Activated CD4-positive, alpha-beta memory T cell treated with anti-CD3 and anti-CD28 coated beads for 36 hours (primary cell): ENCODE measurements around the gene FRY. TPM values are rescaled to one million over a fixed set of nuclear protein-coding genes. Genes with fewer than 3 reads are reported as not detected.

Experiments
- CTCF ChIA-PET: fragments of 350-600 bp; sonication (Branson Sonifier 250); formaldehyde crosslinking; loops from one replicate; lab custom pipeline; 2021; ENCODE audit warnings: antibody characterized with exemption, inconsistent platforms; lab: Charles Lee
- POLR2A ChIA-PET: fragments of 350-600 bp; sonication (Branson Sonifier 250); formaldehyde crosslinking; loops from one replicate; lab custom pipeline; 2021; ENCODE audit warnings: antibody characterized with exemption; lab: Charles Lee
- DNase-seq: peaks from one replicate; pipeline ENCODE4 v3.0.0-alpha.2; 2020
- H3K27ac Mint-ChIP-seq: one replicate; pipeline ENCODE4 v1.8.0; 2021; ENCODE audit warnings: mixed read lengths
- H3K27me3 Mint-ChIP-seq: one replicate; pipeline ENCODE4 v1.8.0; 2021; ENCODE audit warnings: mixed read lengths
- H3K36me3 Mint-ChIP-seq: one replicate; pipeline ENCODE4 v1.8.0; 2021; ENCODE audit warnings: mixed read lengths
- H3K4me1 Mint-ChIP-seq: one replicate; pipeline ENCODE4 v1.8.0; 2021; ENCODE audit warnings: low read depth, mixed read lengths
- H3K4me3 Mint-ChIP-seq: one replicate; pipeline ENCODE4 v1.8.0; 2021; ENCODE audit warnings: mild to moderate bottlenecking, mixed read lengths
- H3K9me3 Mint-ChIP-seq: one replicate; pipeline ENCODE4 v1.8.0; 2021; ENCODE audit warnings: mixed read lengths
- intact Hi-C: fragments of 100-400 bp; cut with micrococcal nuclease; formaldehyde crosslinking; loops from one replicate; pipeline ENCODE4 v1.15.1; 2023
- total RNA-seq, 2 experiments: library from RNA; stranded (reverse); gene quantifications; one replicate each; pipeline ENCODE4 v1.2.3, GENCODE V29; 2021

Gene FRY
- total RNA-seq, 2 experiments from 2014 or later: 4.4 to 5.3 TPM

- intact Hi-C loops: no loop called here
- ChIA-PET CTCF (interaction anchor here (0.8 to 1.6 kb wide), 2 partner anchors 12 to 15 kb away, joined by 3 read pairs; no protein-coding TSS in a partner anchor), POLR2A (no interaction called here)
- Mint-ChIP-seq H3K4me3 (no peak overlapping the region), H3K36me3 (no peaks in the 10 kb centered on the region), H3K27ac (no peak overlapping the region), H3K4me1 (no peaks in the 10 kb centered on the region), H3K9me3 (no peaks in the 10 kb centered on the region), H3K27me3 (no peaks in the 10 kb centered on the region)
- DNase-seq: no peak
These were observed 227.5 kb downstream of the FRY start for GRCh38 chr13:32259116-32259515.

- Mint-ChIP-seq H3K27me3 (no peaks in the 10 kb centered on the region), H3K4me1 (no peaks in the 10 kb centered on the region), H3K27ac (no peak overlapping the region), H3K9me3 (no peaks in the 10 kb centered on the region), H3K4me3 (no peak overlapping the region), H3K36me3 (no peaks in the 10 kb centered on the region)
- CTCF ChIA-PET: interaction anchor here (0.7 kb wide), 1 partner anchor 9 kb away, joined by 3 read pairs; no protein-coding TSS in a partner anchor
- intact Hi-C loops: no loop called here
- DNase-seq: no peak
- POLR2A ChIA-PET: no interaction called here
These were observed 230.0 kb downstream of the FRY start for GRCh38 chr13:32261567-32261966.

GRCh38 chr13:32262165-32262564 is 230.6 kb downstream of the FRY start:
- Mint-ChIP-seq H3K27me3 (no peaks in the 10 kb centered on the region), H3K4me3 (no peak overlapping the region), H3K27ac (no peak overlapping the region), H3K4me1 (no peaks in the 10 kb centered on the region), H3K36me3 (no peaks in the 10 kb centered on the region), H3K9me3 (no peaks in the 10 kb centered on the region)
- intact Hi-C loops: no loop called here
- DNase-seq: no peak
- ChIA-PET POLR2A (no interaction called here), CTCF (interaction anchor here (0.7 kb wide), 1 partner anchor 10 kb away, joined by 3 read pairs; no protein-coding TSS in a partner anchor)

- CTCF ChIA-PET: no interaction called here
- no peaks in the 10 kb centered on the region for H3K4me1 Mint-ChIP-seq
These were observed 231.0 kb downstream of the FRY start for GRCh38 chr13:32262619-32263018.

GRCh38 chr13:32264407-32264806 is 232.8 kb downstream of the FRY start:
- Mint-ChIP-seq H3K4me3 (no peak overlapping the region), H3K9me3 (no peaks in the 10 kb centered on the region), H3K27ac (no peak overlapping the region), H3K4me1 (no peaks in the 10 kb centered on the region), H3K27me3 (no peaks in the 10 kb centered on the region), H3K36me3 (no peaks in the 10 kb centered on the region)
- intact Hi-C loops: no loop called here
- DNase-seq: no peak
- CTCF ChIA-PET: interaction anchor here (0.7 to 2.3 kb wide), 2 partner anchors 17 to 25 kb away, joined by 5 to 7 read pairs; no protein-coding TSS in a partner anchor
- POLR2A ChIA-PET: no interaction called here

More at GRCh38 chr13:32262619-32263018, 231.0 kb downstream of the FRY start:
- no peak overlapping the region for H3K4me3 Mint-ChIP-seq
- H3K27me3 Mint-ChIP-seq: no peaks in the 10 kb centered on the region
- no peak overlapping the region for H3K27ac Mint-ChIP-seq
- intact Hi-C loops: no loop called here
- DNase-seq: no peak
- H3K36me3 Mint-ChIP-seq: no peaks in the 10 kb centered on the region
- no peaks in the 10 kb centered on the region for H3K9me3 Mint-ChIP-seq
- POLR2A ChIA-PET: no interaction called here

- ChIA-PET CTCF (interaction anchor here (2.3 kb wide), 1 partner anchor 19 kb away, joined by 7 read pairs; no protein-coding TSS in a partner anchor), POLR2A (no interaction called here)
- no peaks in the 10 kb centered on the region for H3K4me1 Mint-ChIP-seq
- H3K4me3 Mint-ChIP-seq: no peak overlapping the region
- H3K27me3 Mint-ChIP-seq: no peaks in the 10 kb centered on the region
- H3K9me3 Mint-ChIP-seq: no peaks in the 10 kb centered on the region
- H3K36me3 Mint-ChIP-seq: no peaks in the 10 kb centered on the region
- H3K27ac Mint-ChIP-seq: no peak overlapping the region
- intact Hi-C loops: no loop called here
- DNase-seq: no peak
These were observed 234.2 kb downstream of the FRY start for GRCh38 chr13:32265726-32266125.

GRCh38 chr13:32266130-32266529 is 234.6 kb downstream of the FRY start:
- Mint-ChIP-seq H3K4me1 (no peaks in the 10 kb centered on the region), H3K9me3 (no peaks in the 10 kb centered on the region), H3K4me3 (no peak overlapping the region), H3K27me3 (no peaks in the 10 kb centered on the region), H3K27ac (no peak overlapping the region), H3K36me3 (no peaks in the 10 kb centered on the region)
- CTCF ChIA-PET: no interaction called here
- intact Hi-C loops: no loop called here
- POLR2A ChIA-PET: no interaction called here
- DNase-seq: no peak

GRCh38 chr13:32267836-32268439 is 236.4 kb downstream of the FRY start:
- no peaks in the 10 kb centered on the region for H3K9me3 Mint-ChIP-seq
- POLR2A ChIA-PET: no interaction called here
- CTCF ChIA-PET: interaction anchor here (0.6 to 3.8 kb wide), 17 partner anchors 8 to 318 kb away, joined by 3 to 18 read pairs (median 4); partner anchors contain the start of genes BRCA2 and ZAR1L
- no peak overlapping the region for H3K4me3 Mint-ChIP-seq
- DNase-seq: peak; percentile 69
- peaks cover 6% of the 10 kb centered on the region for H3K4me1 Mint-ChIP-seq
- intact Hi-C loops: loop anchor here (1.0 to 2.0 kb wide), 2 partner anchors 42 to 175 kb away; no protein-coding TSS in a partner anchor
- H3K27ac Mint-ChIP-seq: no peak overlapping the region
- H3K36me3 Mint-ChIP-seq: peaks cover 2% of the 10 kb centered on the region
- no peaks in the 10 kb centered on the region for H3K27me3 Mint-ChIP-seq

- peaks cover 6% of the 10 kb centered on the region for H3K4me1 Mint-ChIP-seq
- H3K36me3 Mint-ChIP-seq: peaks cover 10% of the 10 kb centered on the region
- no peak overlapping the region for H3K4me3 Mint-ChIP-seq
- H3K27ac Mint-ChIP-seq: peak overlapping the region; percentile 36
- POLR2A ChIA-PET: interaction anchor here (1.6 kb wide), 1 partner anchor 43 kb away, joined by 4 read pairs; the partner anchor contains the start of genes BRCA2 and ZAR1L
- no peak for DNase-seq
- no peaks in the 10 kb centered on the region for H3K9me3 Mint-ChIP-seq
- no peaks in the 10 kb centered on the region for H3K27me3 Mint-ChIP-seq
- CTCF ChIA-PET: no interaction called here
- intact Hi-C loops: loop anchor here (1.0 kb wide), 1 partner anchor 29 kb away; no protein-coding TSS in a partner anchor
These were observed 240.6 kb downstream of the FRY start for GRCh38 chr13:32272021-32272683.

GRCh38 chr13:32277839-32278238 is 246.3 kb downstream of the FRY start:
- Mint-ChIP-seq H3K4me1 (peaks cover 3% of the 10 kb centered on the region), H3K9me3 (no peaks in the 10 kb centered on the region), H3K27me3 (no peaks in the 10 kb centered on the region), H3K36me3 (peaks cover 8% of the 10 kb centered on the region), H3K4me3 (no peak overlapping the region), H3K27ac (no peak overlapping the region)
- ChIA-PET CTCF (interaction anchor here (0.9 to 1.4 kb wide), 2 partner anchors 10 to 368 kb away, joined by 3 to 4 read pairs; no protein-coding TSS in a partner anchor), POLR2A (no interaction called here)
- intact Hi-C loops: no loop called here
- no peak for DNase-seq

- intact Hi-C loops: no loop called here
- Mint-ChIP-seq H3K27me3 (no peaks in the 10 kb centered on the region), H3K36me3 (peaks cover 8% of the 10 kb centered on the region), H3K4me3 (no peak overlapping the region), H3K9me3 (no peaks in the 10 kb centered on the region), H3K27ac (no peak overlapping the region), H3K4me1 (peaks cover 3% of the 10 kb centered on the region)
- CTCF ChIA-PET: no interaction called here
- no peak for DNase-seq
- POLR2A ChIA-PET: no interaction called here
These were observed 246.9 kb downstream of the FRY start for GRCh38 chr13:32278426-32278825.

GRCh38 chr13:32281096-32281495 is 249.5 kb downstream of the FRY start:
- H3K4me1 Mint-ChIP-seq: peaks cover 3% of the 10 kb centered on the region
- no peak overlapping the region for H3K4me3 Mint-ChIP-seq
- DNase-seq: no peak
- H3K27me3 Mint-ChIP-seq: no peaks in the 10 kb centered on the region
- intact Hi-C loops: no loop called here
- CTCF ChIA-PET: interaction anchor here (0.6 to 1.2 kb wide), 3 partner anchors 11 to 852 kb away, joined by 3 read pairs; no protein-coding TSS in a partner anchor
- POLR2A ChIA-PET: no interaction called here
- no peak overlapping the region for H3K27ac Mint-ChIP-seq
- H3K9me3 Mint-ChIP-seq: no peaks in the 10 kb centered on the region
- peaks cover 3% of the 10 kb centered on the region for H3K36me3 Mint-ChIP-seq
